DMS53 (cell line): ENCODE measurements around the gene RHOF.

Source experiments
- DNase-seq: peaks from one replicate; lab custom pipeline; 2025; lab: John Stamatoyannopoulos, UW

The RHOF gene

GRCh38 chr12:121793440-121793837 is at the start of gene RHOF:
Gene RHOF, minus strand, starts transcription at chr12:121793688. Its CDS starts 55 bp downstream, at chr12:121793633.
- DNase-seq, result peak; percentile 73

GRCh38 chr12:121839993-121840761 is 46.7 kb upstream of the RHOF start:
- peak; percentile 53 for DNase-seq

GRCh38 chr12:121839106-121839992 is 45.9 kb upstream of the RHOF start:
- peak; percentile 99 for DNase-seq

- no peak for DNase-seq
Observed at GRCh38 chr12:121838126-121838525, 44.6 kb upstream of the RHOF start.

- no peak for DNase-seq
Observed at GRCh38 chr12:121837680-121838079, 44.2 kb upstream of the RHOF start.

GRCh38 chr12:121831571-121832245 is 38.2 kb upstream of the RHOF start:
- DNase-seq, result no peak

- no peak for DNase-seq
Observed at GRCh38 chr12:121830588-121831265, 37.2 kb upstream of the RHOF start.

GRCh38 chr12:121830134-121830533 is 36.6 kb upstream of the RHOF start:
- DNase-seq, result no peak

- peak; percentile 29 for DNase-seq
Observed at GRCh38 chr12:121829250-121829918, 35.9 kb upstream of the RHOF start.

GRCh38 chr12:121828826-121829225 is 35.3 kb upstream of the RHOF start:
- DNase-seq, result no peak

- DNase-seq, result no peak
Observed at GRCh38 chr12:121828306-121828705, 34.8 kb upstream of the RHOF start.

GRCh38 chr12:121827351-121828099 is 34.0 kb upstream of the RHOF start:
- no peak for DNase-seq

GRCh38 chr12:121826318-121827150 is 33.0 kb upstream of the RHOF start:
- DNase-seq, result no peak

GRCh38 chr12:121825041-121825523 is 31.6 kb upstream of the RHOF start:
- no peak for DNase-seq

- DNase-seq, result no peak
Observed at GRCh38 chr12:121823727-121824115, 30.2 kb upstream of the RHOF start.

GRCh38 chr12:121823101-121823726 is 29.7 kb upstream of the RHOF start:
- no peak for DNase-seq

GRCh38 chr12:121822393-121823100 is 29.1 kb upstream of the RHOF start:
- no peak for DNase-seq

- no peak for DNase-seq
Observed at GRCh38 chr12:121820056-121820455, 26.6 kb upstream of the RHOF start.
